ENCODE measurements around the gene CYB5A. TPM values are rescaled to one million over a fixed set of nuclear protein-coding genes. Genes with fewer than 3 reads are reported as not detected.

The CYB5A gene
- total RNA-seq, 6 experiments from 2014 or later = 817 to 1,434 (median 907) TPM

- peak overlapping the region; percentile 79 to 98 (median 89) for H3K27ac ChIP-seq
- intact Hi-C loops (cut with DNase I) = no loop called here
- WGBS (ENCODE audit: insufficient coverage, low coverage, low lambda C conversion rate, missing lambda C conversion rate) = 6% methylated on average over 2 of the region's 5 CpGs
- H3K4me1 ChIP-seq = peaks cover 0 to 80% (median 36%) of the 10 kb centered on the region in 4 donors
- no peak overlapping the region for H3K4me3 ChIP-seq
- ATAC-seq (peak in 1 of 4 donors; percentile 22), DNase-seq (no peak)
- H3K9me3 ChIP-seq = no peaks in the 10 kb centered on the region
- no peaks in the 10 kb centered on the region for H3K27me3 ChIP-seq
- no peaks in the 10 kb centered on the region for H3K36me3 ChIP-seq
- TF ChIP-seq POLR2A (IDR thresholded peaks at IDR 0.05) (no peak), CTCF (IDR thresholded peaks at IDR 0.05) (no peak)
These were observed 63.5 kb downstream of the CYB5A start for GRCh38 chr18:74228312-74228711.

GRCh38 chr18:74226666-74227065 lies 65.1 kb downstream of the CYB5A start:
- no peak for ATAC-seq
- Histone ChIP-seq H3K36me3 (no peaks in the 10 kb centered on the region), H3K4me1 (peaks cover 0 to 64% (median 28%) of the 10 kb centered on the region in 4 donors), H3K27ac (peak overlapping the region; percentile 69 to 98 (median 73)), H3K9me3 (no peaks in the 10 kb centered on the region), H3K27me3 (no peaks in the 10 kb centered on the region), H3K4me3 (no peak overlapping the region)
- TF ChIP-seq CTCF (IDR thresholded peaks at IDR 0.05) (no peak), POLR2A (IDR thresholded peaks at IDR 0.05) (no peak)
- intact Hi-C loops (cut with DNase I) = no loop called here
- DNase-seq = no peak
- WGBS (ENCODE audit: insufficient coverage, low coverage, low lambda C conversion rate, missing lambda C conversion rate) = 95% methylated on average over 7 of the region's 10 CpGs

- peak; percentile 29 to 53 (median 48) for ATAC-seq
- Histone ChIP-seq H3K36me3 (no peaks in the 10 kb centered on the region), H3K9me3 (no peaks in the 10 kb centered on the region), H3K4me1 (peaks cover 0 to 60% (median 25%) of the 10 kb centered on the region in 4 donors), H3K4me3 (no peak overlapping the region), H3K27ac (peak overlapping the region; percentile 69 to 98 (median 73)), H3K27me3 (no peaks in the 10 kb centered on the region)
- WGBS (ENCODE audit: insufficient coverage, low coverage, low lambda C conversion rate, missing lambda C conversion rate) = 23% methylated on average over 4 of the region's 4 CpGs
- intact Hi-C loops (cut with DNase I) = no loop called here
- peak in 2 of 3 donors; percentile 64 to 72 for DNase-seq
- TF ChIP-seq CTCF (IDR thresholded peaks at IDR 0.05) (no peak), POLR2A (IDR thresholded peaks at IDR 0.05) (no peak)
These were observed 65.6 kb downstream of the CYB5A start for GRCh38 chr18:74226156-74226555.

GRCh38 chr18:74225193-74225840 lies 66.4 kb downstream of the CYB5A start:
- Histone ChIP-seq H3K27ac (peak overlapping the region; percentile 69 to 98 (median 73)), H3K9me3 (no peaks in the 10 kb centered on the region), H3K36me3 (no peaks in the 10 kb centered on the region), H3K4me3 (no peak overlapping the region), H3K4me1 (peaks cover 0 to 53% (median 21%) of the 10 kb centered on the region in 4 donors), H3K27me3 (no peaks in the 10 kb centered on the region)
- DNase-seq (peak in 1 of 3 donors; percentile 77), ATAC-seq (peak; percentile 58 to 74 (median 64))
- 22% methylated on average over 5 of the region's 5 CpGs for WGBS (ENCODE audit: insufficient coverage, low coverage, low lambda C conversion rate, missing lambda C conversion rate)
- intact Hi-C loops (cut with DNase I) = no loop called here
- TF ChIP-seq CTCF (IDR thresholded peaks at IDR 0.05) (no peak), POLR2A (IDR thresholded peaks at IDR 0.05) (no peak)
